Panc1 (cell line): ENCODE data around the gene NEUROG1. TPM values are rescaled to one million over a fixed set of nuclear protein-coding genes. Genes with fewer than 3 reads are reported as not detected.
A peak's percentile ranks its signal among the peaks of the same experiment; 100 is the strongest.

Source experiments
- ATAC-seq: fragments of 200-7000 bp; cut with Tn5 transposase; 2 replicates; pipeline ENCODE4 v1.9.1; 2020; ENCODE audit warnings: mild to moderate bottlenecking, moderate library complexity
- Bru-seq: library from RNA; stranded (reverse); fragments of 400-500 nt; gene quantifications from one replicate; lab custom pipeline; 2021; lab: Mats Ljungman, UMichigan
- BruChase-seq, 2 experiments: library from RNA; stranded (reverse); fragments of 400-500 nt; gene quantifications; one replicate each; lab custom pipeline; 2021; lab: Mats Ljungman, UMichigan
- BruUV-seq: library from RNA; stranded (reverse); fragments of 400-500 nt; replicated peaks from 2 replicates; lab custom pipeline; 2021; lab: Mats Ljungman, UMichigan
- CTCF ChIA-PET: fragments of 300-600 bp; sonication (Branson Sonifier 250); formaldehyde crosslinking; loops from one replicate; lab custom pipeline; 2022; ENCODE audit warnings: antibody characterized with exemption; lab: Charles Lee
- POLR2A ChIA-PET: fragments of 300-600 bp; sonication (Branson Sonifier 250); formaldehyde crosslinking; loops from one replicate; lab custom pipeline; 2022; ENCODE audit warnings: antibody characterized with exemption; lab: Charles Lee
- DNase-seq: peaks from one replicate; pipeline ENCODE4 v3.0.0-alpha.2; 2010; ENCODE audit warnings: low read depth, low spot score
- H3K27ac ChIP-seq: 2 replicates; pipeline ENCODE4 v1.5.1; 2011; ENCODE audit warnings: mild to moderate bottlenecking, low read length, inconsistent platforms
- H3K27me3 ChIP-seq: fragments of 200-500 bp; sonication (Bioruptor generic); 2 replicates; pipeline ENCODE4 v1.6.0; 2014; ENCODE audit warnings: low read length, inconsistent platforms; ENCODE audit not compliant: control insufficient read depth, insufficient read depth
- H3K36me3 ChIP-seq: fragments of 200-500 bp; sonication (Bioruptor generic); 2 replicates; pipeline ENCODE4 v1.5.1; 2014; ENCODE audit warnings: inconsistent platforms, mild to moderate bottlenecking, low read length, moderate library complexity; ENCODE audit not compliant: control insufficient read depth, insufficient read depth
- H3K4me1 ChIP-seq: 2 replicates; pipeline ENCODE4 v1.5.1; 2011; ENCODE audit warnings: inconsistent platforms, mild to moderate bottlenecking, low read length, moderate library complexity; ENCODE audit not compliant: control insufficient read depth, insufficient read depth
- H3K4me3 ChIP-seq, 2 experiments: 2 replicates each; pipeline ENCODE4 v1.5.1; 2011 to 2012; ENCODE audit warnings: low read depth in 2 of 2, low read length in 2 of 2, mild to moderate bottlenecking in 2 of 2, inconsistent platforms in 1 of 2, moderate library complexity in 1 of 2
- H3K9me3 ChIP-seq: fragments of 200-500 bp; sonication (Bioruptor generic); 2 replicates; pipeline ENCODE4 v1.5.1; 2014; ENCODE audit warnings: low read depth, mild to moderate bottlenecking, inconsistent platforms, low read length, moderate library complexity; ENCODE audit not compliant: control insufficient read depth, insufficient read depth
- CTCF ChIP-seq: fragments of 450-650 bp; IDR thresholded peaks from 2 replicates; pipeline ENCODE4 v1.5.1; 2017; ENCODE audit warnings: mild to moderate bottlenecking
- POLR2AphosphoS5 ChIP-seq: IDR thresholded peaks from 2 replicates; pipeline ENCODE4 v1.6.1; 2012; ENCODE audit warnings: mild to moderate bottlenecking, low read depth, low read length, moderate library complexity
- REST ChIP-seq, 2 experiments: IDR thresholded peaks; 2 replicates each; pipeline ENCODE4 v1.6.1; 2011 to 2012; ENCODE audit warnings: low read depth in 2 of 2, control low read depth in 1 of 2, low read length in 1 of 2, mild to moderate bottlenecking in 1 of 2, moderate library complexity in 1 of 2; ENCODE audit not compliant: insufficient read depth in 1 of 2
- SIN3A ChIP-seq: IDR thresholded peaks from 2 replicates; pipeline ENCODE4 v1.6.1; 2012; ENCODE audit warnings: low read depth, mild to moderate bottlenecking, low read length, moderate library complexity, borderline replicate concordance; ENCODE audit not compliant: insufficient read depth
- TCF7L2 ChIP-seq: IDR thresholded peaks from 2 replicates; pipeline ENCODE4 v1.6.1; 2011; ENCODE audit warnings: mild to moderate bottlenecking, low read depth, low read length, inconsistent platforms
- in situ Hi-C: cut with HindIII; loops from 2 replicates; pipeline ENCODE4 v1.10.0; 2016; ENCODE audit warnings: low sequenced_read_pairs, low pct_unique_long_range_greater_than_20kb
- intact Hi-C: fragments of 100-400 bp; cut with micrococcal nuclease; formaldehyde crosslinking; loops from one replicate; pipeline ENCODE4 v1.10.0; 2022; ENCODE audit not compliant: unreplicated experiment
- long read RNA-seq: library from polyadenylated mRNA; unstranded; transcript quantifications from one replicate; pipeline ENCODE4 v2.0.0, GENCODE V29; 2021; ENCODE audit not compliant: unreplicated experiment
- polyA plus RNA-seq: library from polyadenylated mRNA; unstranded; fragments of >200 nt; gene quantifications from one replicate; pipeline ENCODE4 v1.2.1, GENCODE V29; 2012; ENCODE audit warnings: missing spikeins; ENCODE audit not compliant: insufficient read length
- total RNA-seq: library from RNA; stranded (reverse); gene quantifications from one replicate; pipeline ENCODE4 v1.2.1, GENCODE V29; 2021; ENCODE audit not compliant: unreplicated experiment

The NEUROG1 gene
- total RNA-seq (not detected), Bru-seq, nascent RNA (not detected), BruChase-seq, experiment 1, labeled RNA remaining after a 2-hour chase (not detected), BruChase-seq, experiment 2, labeled RNA remaining after a 6-hour chase (not detected)
- not detected for polyA plus RNA-seq
- long read RNA-seq, result 0 reads

GRCh38 chr5:135535820-135536801 is at the start of gene NEUROG1:
Gene NEUROG1 (minus strand): TSS chr5:135535964. CDS start chr5:135535690, 274 bp downstream.
- ChIA-PET POLR2A (no interaction called here), CTCF (interaction anchor here (0.6 kb wide), 1 partner anchor 86 kb away, joined by 3 read pairs; no protein-coding TSS in a partner anchor)
- no peaks in the 10 kb centered on the region for H3K9me3 ChIP-seq
- 0 out of 2 replicates have a peak, but pooled peaks have one; percentile 27 for ATAC-seq
- no peak for DNase-seq
- no TSS peak for BruUV-seq
- no peak within 1 kb of the TSS for H3K4me3 ChIP-seq
- H3K36me3 ChIP-seq, result no peaks in the 10 kb centered on the region
- H3K27me3 ChIP-seq, result peaks cover 38% of the 10 kb centered on the region
- TF ChIP-seq POLR2AphosphoS5, result no peak
- no peak for TF ChIP-seq TCF7L2
- TF ChIP-seq CTCF, result no peak
- no peak for TF ChIP-seq REST (IDR thresholded peaks at IDR 0.05; ENCODE audit: insufficient read depth in 1 of 2, low read depth in 2 of 2, low read length in 1 of 2)
- no peak for TF ChIP-seq SIN3A
- in situ Hi-C loops (no loop called here), intact Hi-C loops (no loop called here)
- no peaks in the 10 kb centered on the region for H3K4me1 ChIP-seq
- no peak within 1 kb of the TSS for H3K27ac ChIP-seq

- no peak overlapping the region for H3K27ac ChIP-seq
- POLR2A ChIA-PET, result no interaction called here
- H3K9me3 ChIP-seq, result no peaks in the 10 kb centered on the region
- CTCF ChIA-PET, result no interaction called here
- no peak for TF ChIP-seq REST (IDR thresholded peaks at IDR 0.05; ENCODE audit: insufficient read depth in 1 of 2, low read depth in 2 of 2, low read length in 1 of 2)
- TF ChIP-seq TCF7L2, result no peak
- TF ChIP-seq CTCF, result no peak
- no peak for TF ChIP-seq SIN3A
- TF ChIP-seq POLR2AphosphoS5, result no peak
- DNase-seq (no peak), ATAC-seq (no peak)
- H3K27me3 ChIP-seq, result peaks cover 25% of the 10 kb centered on the region
- no peaks in the 10 kb centered on the region for H3K36me3 ChIP-seq
- BruUV-seq, result no TSS peak
- H3K4me1 ChIP-seq, result no peaks in the 10 kb centered on the region
- intact Hi-C loops, result no loop called here
- in situ Hi-C loops, result no loop called here
- H3K4me3 ChIP-seq, result no peak overlapping the region
These were observed 49.2 kb upstream of the NEUROG1 start for GRCh38 chr5:135584918-135585317.
